ENCODE results near the gene CALD1.

DNA sequence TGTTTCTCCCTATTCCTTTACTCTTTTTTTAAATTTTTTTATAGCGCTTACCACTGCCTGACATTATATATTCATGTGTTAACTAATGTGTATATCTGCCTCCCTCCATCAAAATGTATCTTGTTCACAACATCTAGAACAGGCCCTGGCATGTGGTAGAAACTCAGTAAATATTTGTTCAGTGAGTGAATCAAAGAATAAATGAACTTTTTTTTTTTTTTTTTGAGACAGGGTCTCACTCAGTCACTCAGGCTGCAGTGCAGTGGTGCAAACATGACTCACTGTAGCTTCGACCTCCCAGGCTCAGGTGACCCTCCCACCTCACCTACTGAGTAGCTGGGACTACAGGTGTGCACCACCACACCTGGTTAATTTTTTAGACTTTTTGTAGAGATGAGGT is 7.5 kb upstream of the CALD1 start:
- TF ChIP-seq, protein P1, sequence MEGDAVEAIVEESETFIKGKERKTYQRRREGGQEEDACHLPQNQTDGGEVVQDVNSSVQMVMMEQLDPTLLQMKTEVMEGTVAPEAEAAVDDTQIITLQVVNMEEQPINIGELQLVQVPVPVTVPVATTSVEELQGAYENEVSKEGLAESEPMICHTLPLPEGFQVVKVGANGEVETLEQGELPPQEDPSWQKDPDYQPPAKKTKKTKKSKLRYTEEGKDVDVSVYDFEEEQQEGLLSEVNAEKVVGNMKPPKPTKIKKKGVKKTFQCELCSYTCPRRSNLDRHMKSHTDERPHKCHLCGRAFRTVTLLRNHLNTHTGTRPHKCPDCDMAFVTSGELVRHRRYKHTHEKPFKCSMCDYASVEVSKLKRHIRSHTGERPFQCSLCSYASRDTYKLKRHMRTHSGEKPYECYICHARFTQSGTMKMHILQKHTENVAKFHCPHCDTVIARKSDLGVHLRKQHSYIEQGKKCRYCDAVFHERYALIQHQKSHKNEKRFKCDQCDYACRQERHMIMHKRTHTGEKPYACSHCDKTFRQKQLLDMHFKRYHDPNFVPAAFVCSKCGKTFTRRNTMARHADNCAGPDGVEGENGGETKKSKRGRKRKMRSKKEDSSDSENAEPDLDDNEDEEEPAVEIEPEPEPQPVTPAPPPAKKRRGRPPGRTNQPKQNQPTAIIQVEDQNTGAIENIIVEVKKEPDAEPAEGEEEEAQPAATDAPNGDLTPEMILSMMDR (IDR thresholded peaks at IDR 0.05): no peak
- no peak for TF ChIP-seq POLR2A (IDR thresholded peaks at IDR 0.05)

Data from uterus (tissue), 2 donors.